Measurements from ENCODE around the gene EOLA1. TPM values are rescaled to one million over a fixed set of nuclear protein-coding genes. Genes with fewer than 3 reads are reported as not detected.

The EOLA1 gene
- total RNA-seq, 2 donors from 2014 or later: 11.9 to 18.0 TPM

DNA sequence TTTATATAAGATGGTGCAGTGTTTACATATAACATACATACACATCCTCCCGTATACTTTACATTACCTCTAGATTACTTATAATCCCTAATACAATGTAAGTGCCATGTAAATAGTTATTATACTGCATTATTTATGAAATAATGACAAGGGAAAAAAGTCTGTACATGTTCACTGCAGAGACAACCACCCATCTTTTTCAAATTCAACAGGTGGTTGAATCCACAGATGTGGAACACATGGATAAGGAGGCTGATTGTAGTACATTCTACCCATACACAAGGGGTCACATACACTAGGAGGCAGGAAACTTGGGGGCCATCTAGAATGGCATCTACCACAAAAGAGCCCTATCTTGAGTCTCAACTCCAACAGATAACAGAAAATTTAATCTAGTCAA, 32.3 kb upstream of the EOLA1 start:
- no peak overlapping the region for H3K4me3 ChIP-seq (ENCODE audit: low read length)
- peaks cover 2% of the 10 kb centered on the region for H3K27me3 Mint-ChIP-seq (ENCODE audit: insufficient read depth)
- no peaks in the 10 kb centered on the region for H3K4me1 ChIP-seq (ENCODE audit: control insufficient read depth, insufficient read depth, low read length)
- H3K9ac ChIP-seq (ENCODE audit: extremely low read depth, low read length, poor library complexity, severe bottlenecking): no peak overlapping the region
- no CpG with 5 or more reads among the region's 1 CpG for WGBS, 2 experiments (ENCODE audit: insufficient coverage in 1 of 2, insufficient read length in 1 of 2)
- H3K4me3 Mint-ChIP-seq: no peak overlapping the region
- TF ChIP-seq, protein P1, sequence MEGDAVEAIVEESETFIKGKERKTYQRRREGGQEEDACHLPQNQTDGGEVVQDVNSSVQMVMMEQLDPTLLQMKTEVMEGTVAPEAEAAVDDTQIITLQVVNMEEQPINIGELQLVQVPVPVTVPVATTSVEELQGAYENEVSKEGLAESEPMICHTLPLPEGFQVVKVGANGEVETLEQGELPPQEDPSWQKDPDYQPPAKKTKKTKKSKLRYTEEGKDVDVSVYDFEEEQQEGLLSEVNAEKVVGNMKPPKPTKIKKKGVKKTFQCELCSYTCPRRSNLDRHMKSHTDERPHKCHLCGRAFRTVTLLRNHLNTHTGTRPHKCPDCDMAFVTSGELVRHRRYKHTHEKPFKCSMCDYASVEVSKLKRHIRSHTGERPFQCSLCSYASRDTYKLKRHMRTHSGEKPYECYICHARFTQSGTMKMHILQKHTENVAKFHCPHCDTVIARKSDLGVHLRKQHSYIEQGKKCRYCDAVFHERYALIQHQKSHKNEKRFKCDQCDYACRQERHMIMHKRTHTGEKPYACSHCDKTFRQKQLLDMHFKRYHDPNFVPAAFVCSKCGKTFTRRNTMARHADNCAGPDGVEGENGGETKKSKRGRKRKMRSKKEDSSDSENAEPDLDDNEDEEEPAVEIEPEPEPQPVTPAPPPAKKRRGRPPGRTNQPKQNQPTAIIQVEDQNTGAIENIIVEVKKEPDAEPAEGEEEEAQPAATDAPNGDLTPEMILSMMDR (conservative IDR thresholded peaks at IDR 0.05): no peak
- no peak overlapping the region for H3K27ac ChIP-seq (ENCODE audit: low read depth, low read length)
- H3K36me3 Mint-ChIP-seq (ENCODE audit: low read depth): no peaks in the 10 kb centered on the region
- DNase-seq: no peak
- H3K9me3 ChIP-seq (ENCODE audit: control insufficient read depth, low read length): no peaks in the 10 kb centered on the region
- H3K27ac Mint-ChIP-seq: no peak overlapping the region
- H3K4me1 Mint-ChIP-seq: peaks cover 5% of the 10 kb centered on the region
- H3K9me3 Mint-ChIP-seq: peaks cover 54% of the 10 kb centered on the region
- H3K36me3 ChIP-seq (ENCODE audit: control insufficient read depth, insufficient read depth, low read length): no peaks in the 10 kb centered on the region
- no peaks in the 10 kb centered on the region for H3K27me3 ChIP-seq (ENCODE audit: control insufficient read depth, insufficient read depth, low read length, poor library complexity, severe bottlenecking)

DNA sequence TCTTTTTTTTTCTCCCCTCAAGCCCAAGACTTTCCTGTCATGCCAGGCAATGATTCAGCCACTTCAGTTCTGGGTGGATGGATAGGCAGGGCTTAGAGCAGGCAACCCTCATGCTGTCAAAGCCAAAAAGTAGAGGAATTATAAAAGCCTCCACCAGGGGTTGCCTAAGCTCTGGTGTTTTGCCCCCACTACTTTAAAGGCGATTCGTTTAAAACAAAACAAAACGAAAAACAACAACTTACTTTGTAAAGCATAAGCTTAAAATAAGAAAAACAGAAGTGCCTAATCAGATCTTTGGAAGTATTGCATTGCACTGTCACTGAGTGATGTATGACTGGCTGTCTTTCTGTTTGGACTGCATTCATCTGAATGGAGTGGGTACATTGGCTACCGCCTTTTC, 30.4 kb upstream of the EOLA1 start:
- no peak for DNase-seq
- Mint-ChIP-seq H3K9me3 (peaks cover 53% of the 10 kb centered on the region), H3K4me3 (no peak overlapping the region), H3K27ac (no peak overlapping the region), H3K27me3 (ENCODE audit: insufficient read depth) (peaks cover 2% of the 10 kb centered on the region), H3K36me3 (ENCODE audit: low read depth) (no peaks in the 10 kb centered on the region), H3K4me1 (peaks cover 3% of the 10 kb centered on the region)
- TF ChIP-seq, protein P1 (conservative IDR thresholded peaks at IDR 0.05): peak; percentile 55
- H3K9me3 ChIP-seq (ENCODE audit: control insufficient read depth, low read length): no peaks in the 10 kb centered on the region
- no peaks in the 10 kb centered on the region for H3K4me1 ChIP-seq (ENCODE audit: control insufficient read depth, insufficient read depth, low read length)
- no peak overlapping the region for H3K9ac ChIP-seq (ENCODE audit: extremely low read depth, low read length, poor library complexity, severe bottlenecking)
- no peaks in the 10 kb centered on the region for H3K27me3 ChIP-seq (ENCODE audit: control insufficient read depth, insufficient read depth, low read length, poor library complexity, severe bottlenecking)
- WGBS, 2 experiments (ENCODE audit: insufficient coverage in 1 of 2, insufficient read length in 1 of 2): 73% methylated on average over 3 of the region's 4 CpGs; no CpG with 5 or more reads in 1 of the 2 experiments
- H3K4me3 ChIP-seq (ENCODE audit: low read length): no peak overlapping the region
- H3K36me3 ChIP-seq (ENCODE audit: control insufficient read depth, insufficient read depth, low read length): no peaks in the 10 kb centered on the region
- H3K27ac ChIP-seq (ENCODE audit: low read depth, low read length): no peak overlapping the region

DNA sequence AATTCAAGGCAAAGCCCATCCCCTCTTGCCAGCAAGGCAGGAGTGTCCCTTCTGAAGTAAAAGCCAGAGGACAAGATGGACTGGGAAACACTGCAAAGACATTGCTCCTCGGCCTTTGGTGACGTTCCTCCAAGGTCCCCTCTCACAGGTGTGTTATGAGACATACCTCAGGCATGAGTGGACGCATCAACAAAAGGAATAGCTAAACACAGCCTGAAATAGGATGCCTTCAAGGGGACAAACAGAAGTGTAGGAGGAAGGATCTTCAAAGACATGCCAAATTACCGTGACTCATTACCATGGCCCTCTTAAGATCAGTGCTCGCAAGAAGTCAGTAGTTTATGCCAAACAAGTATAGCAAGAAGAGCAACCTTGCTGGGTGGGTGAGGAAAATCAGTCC, 29.7 kb upstream of the EOLA1 start:
- Mint-ChIP-seq H3K4me3 (no peak overlapping the region), H3K27me3 (ENCODE audit: insufficient read depth) (peaks cover 2% of the 10 kb centered on the region), H3K4me1 (peaks cover 8% of the 10 kb centered on the region), H3K27ac (no peak overlapping the region), H3K9me3 (peaks cover 55% of the 10 kb centered on the region), H3K36me3 (ENCODE audit: low read depth) (no peaks in the 10 kb centered on the region)
- H3K9ac ChIP-seq (ENCODE audit: extremely low read depth, low read length, poor library complexity, severe bottlenecking): no peak overlapping the region
- no peaks in the 10 kb centered on the region for H3K36me3 ChIP-seq (ENCODE audit: control insufficient read depth, insufficient read depth, low read length)
- H3K27me3 ChIP-seq (ENCODE audit: control insufficient read depth, insufficient read depth, low read length, poor library complexity, severe bottlenecking): no peaks in the 10 kb centered on the region
- H3K4me3 ChIP-seq (ENCODE audit: low read length): no peak overlapping the region
- H3K9me3 ChIP-seq (ENCODE audit: control insufficient read depth, low read length): no peaks in the 10 kb centered on the region
- WGBS, 2 experiments (ENCODE audit: insufficient coverage in 1 of 2, insufficient read length in 1 of 2): 72 to 82% methylated on average over 3 to 5 of the region's 5 CpGs
- DNase-seq: no peak
- H3K4me1 ChIP-seq (ENCODE audit: control insufficient read depth, insufficient read depth, low read length): no peaks in the 10 kb centered on the region
- no peak overlapping the region for H3K27ac ChIP-seq (ENCODE audit: low read depth, low read length)
- TF ChIP-seq, protein P1 (conservative IDR thresholded peaks at IDR 0.05): no peak

Data from endodermal cell (in vitro differentiated cells).